Right lobe of liver (tissue), 4 donors: ENCODE measurements around the gene CDX1.

Experiments
- CTCF ChIP-seq, 4 donors: fragments of 200-600 bp in 3 of 4; fragments of 450-650 bp in 1 of 4; IDR thresholded peaks; one replicate each; pipeline versions ENCODE4 v1.5.1 to v1.8.0; 2016 to 2022; ENCODE audit warnings: antibody characterized with exemption in 4 of 4, mild to moderate bottlenecking in 2 of 4
- POLR2A ChIP-seq: fragments of 450-650 bp; IDR thresholded peaks from one replicate; pipeline ENCODE4 v1.6.1; 2017; ENCODE audit warnings: antibody characterized with exemption, mild to moderate bottlenecking
- donor health status: DM: no; HTN: no; CAD: no.
- donor health status: DM: no; HTN: no; CAD: no.
- donor health status: DM: no; HTN: yes; CAD: no.

GRCh38 chr5:150173161-150173560, 6.6 kb downstream of the CDX1 start:
- TF ChIP-seq POLR2A (no peak), CTCF (IDR thresholded peaks at IDR 0.05) (no peak)
